ENCODE results near the gene RNF34.

DNA sequence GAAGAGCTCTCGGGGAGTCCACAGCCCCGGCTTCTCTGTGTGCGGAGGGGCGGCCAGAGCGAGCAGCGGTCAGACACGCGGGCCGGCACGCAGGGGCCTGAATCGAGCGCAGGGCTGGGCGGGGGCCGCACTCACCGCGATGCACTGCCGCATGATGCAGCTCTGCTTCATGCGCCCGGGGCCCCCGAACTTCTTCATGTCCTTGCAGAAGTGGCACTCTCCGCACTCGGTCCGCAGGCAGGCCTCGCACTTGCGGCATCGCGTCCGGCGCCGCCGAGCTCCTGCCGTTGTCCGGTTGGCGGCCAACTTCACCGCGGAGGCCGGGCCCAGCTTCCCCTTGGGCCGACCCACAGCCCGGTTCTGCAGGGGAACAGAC lies 53.1 kb downstream of the RNF34 start:
- TF ChIP-seq POLR2A (IDR thresholded peaks at IDR 0.05) = no peak
- TF ChIP-seq, protein P1, sequence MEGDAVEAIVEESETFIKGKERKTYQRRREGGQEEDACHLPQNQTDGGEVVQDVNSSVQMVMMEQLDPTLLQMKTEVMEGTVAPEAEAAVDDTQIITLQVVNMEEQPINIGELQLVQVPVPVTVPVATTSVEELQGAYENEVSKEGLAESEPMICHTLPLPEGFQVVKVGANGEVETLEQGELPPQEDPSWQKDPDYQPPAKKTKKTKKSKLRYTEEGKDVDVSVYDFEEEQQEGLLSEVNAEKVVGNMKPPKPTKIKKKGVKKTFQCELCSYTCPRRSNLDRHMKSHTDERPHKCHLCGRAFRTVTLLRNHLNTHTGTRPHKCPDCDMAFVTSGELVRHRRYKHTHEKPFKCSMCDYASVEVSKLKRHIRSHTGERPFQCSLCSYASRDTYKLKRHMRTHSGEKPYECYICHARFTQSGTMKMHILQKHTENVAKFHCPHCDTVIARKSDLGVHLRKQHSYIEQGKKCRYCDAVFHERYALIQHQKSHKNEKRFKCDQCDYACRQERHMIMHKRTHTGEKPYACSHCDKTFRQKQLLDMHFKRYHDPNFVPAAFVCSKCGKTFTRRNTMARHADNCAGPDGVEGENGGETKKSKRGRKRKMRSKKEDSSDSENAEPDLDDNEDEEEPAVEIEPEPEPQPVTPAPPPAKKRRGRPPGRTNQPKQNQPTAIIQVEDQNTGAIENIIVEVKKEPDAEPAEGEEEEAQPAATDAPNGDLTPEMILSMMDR (IDR thresholded peaks at IDR 0.05) = no peak
- TF ChIP-seq EP300 (IDR thresholded peaks at IDR 0.05) = no peak

Measured in tibial nerve (tissue), 4 donors.